ENCODE results near the gene TNK1. TPM values are rescaled to one million over a fixed set of nuclear protein-coding genes. Genes with fewer than 3 reads are reported as not detected.
A peak's percentile ranks its signal among the peaks of the same experiment; 100 is the strongest.

TNK1 gene
- total RNA-seq, 8 experiments from 2014 or later: 1.3 to 8.6 (median 2.4) TPM

DNA sequence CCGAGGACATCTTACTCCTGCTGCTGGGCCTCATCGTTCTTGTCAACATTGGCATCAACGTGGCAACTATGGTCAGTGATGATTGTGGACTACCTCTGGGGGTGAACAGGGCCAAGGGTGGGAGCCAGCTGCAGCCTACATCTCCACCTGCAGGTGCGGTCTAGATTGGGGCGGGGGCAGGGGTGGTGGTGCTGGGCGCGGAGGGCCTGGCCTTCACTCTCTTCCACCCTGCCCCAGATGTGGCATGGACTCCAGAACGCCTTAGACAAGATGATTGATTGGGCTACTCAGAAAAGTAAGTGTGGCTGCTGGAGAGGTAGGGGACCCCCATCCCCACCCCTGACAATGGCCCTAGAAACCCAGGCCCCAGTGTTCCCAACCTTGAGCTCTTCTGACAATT, 44.9 kb downstream of the TNK1 start:
- WGBS, 10 experiments: 80 to 100% (median 100%) methylated on average over 1 to 2 of the region's 8 CpGs; no CpG with 5 or more reads in 7 of the 10 experiments
- in situ Hi-C loops (cut with MboI; ENCODE audit: low pct_unique_long_range_greater_than_20kb in 2 of 9, low sequenced_read_pairs in 9 of 9, unreplicated experiment in 9 of 9): no loop called here
- Histone ChIP-seq H3K4me3 (no peak overlapping the region), H3K4me1 (replicated peaks in 1 of 2) (peaks cover under 1 to 10% of the 10 kb centered on the region in 2 donors), H3K27ac (no peak overlapping the region)
- no peak for ATAC-seq (replicated peaks in 6 of 8)

DNA sequence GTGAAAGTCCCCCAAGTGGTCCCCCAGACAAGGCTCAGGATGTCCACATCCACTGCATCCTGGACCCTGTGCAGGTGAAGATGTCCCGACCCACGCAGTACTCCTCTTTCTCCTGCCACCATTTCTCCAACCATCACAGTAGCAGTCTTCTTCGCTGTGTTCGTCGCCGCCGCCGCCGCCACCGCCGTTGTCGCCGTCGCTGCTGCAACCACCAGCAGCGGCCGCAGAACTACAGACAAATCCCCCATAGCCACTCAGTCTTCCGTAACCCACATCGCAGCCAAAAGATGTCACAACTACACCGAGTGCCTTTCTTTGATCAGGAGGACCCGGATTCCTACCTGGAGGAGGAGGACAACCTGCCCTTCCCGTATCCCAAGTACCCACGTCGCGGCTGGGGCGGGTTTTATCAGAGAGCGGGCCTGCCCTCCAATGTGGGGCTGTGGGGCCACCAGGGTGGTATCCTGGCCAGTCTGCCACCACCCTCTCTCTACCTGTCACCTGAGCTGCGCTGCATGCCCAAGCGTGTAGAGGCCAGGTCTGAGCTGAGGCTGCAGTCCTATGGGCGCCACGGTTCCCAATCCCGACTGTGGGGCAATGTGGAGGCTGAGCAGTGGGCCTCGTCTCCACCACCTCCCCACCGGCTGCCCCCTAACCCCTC, 45.4 kb downstream of the TNK1 start:
- in situ Hi-C loops (cut with MboI; ENCODE audit: low pct_unique_long_range_greater_than_20kb in 2 of 9, low sequenced_read_pairs in 9 of 9, unreplicated experiment in 9 of 9): no loop called here
- peaks cover 0 to 5% of the 10 kb centered on the region in 2 donors for H3K4me1 ChIP-seq (replicated peaks in 1 of 2)
- peak in 2 of 8 experiments; percentile 11 to 12 for ATAC-seq (replicated peaks in 6 of 8)
- WGBS, 10 experiments: 86 to 100% (median 93%) methylated on average over 6 to 16 of the region's 33 CpGs; no CpG with 5 or more reads in 6 of the 10 experiments
- H3K4me3 ChIP-seq: no peak overlapping the region
- no peak overlapping the region for H3K27ac ChIP-seq

DNA sequence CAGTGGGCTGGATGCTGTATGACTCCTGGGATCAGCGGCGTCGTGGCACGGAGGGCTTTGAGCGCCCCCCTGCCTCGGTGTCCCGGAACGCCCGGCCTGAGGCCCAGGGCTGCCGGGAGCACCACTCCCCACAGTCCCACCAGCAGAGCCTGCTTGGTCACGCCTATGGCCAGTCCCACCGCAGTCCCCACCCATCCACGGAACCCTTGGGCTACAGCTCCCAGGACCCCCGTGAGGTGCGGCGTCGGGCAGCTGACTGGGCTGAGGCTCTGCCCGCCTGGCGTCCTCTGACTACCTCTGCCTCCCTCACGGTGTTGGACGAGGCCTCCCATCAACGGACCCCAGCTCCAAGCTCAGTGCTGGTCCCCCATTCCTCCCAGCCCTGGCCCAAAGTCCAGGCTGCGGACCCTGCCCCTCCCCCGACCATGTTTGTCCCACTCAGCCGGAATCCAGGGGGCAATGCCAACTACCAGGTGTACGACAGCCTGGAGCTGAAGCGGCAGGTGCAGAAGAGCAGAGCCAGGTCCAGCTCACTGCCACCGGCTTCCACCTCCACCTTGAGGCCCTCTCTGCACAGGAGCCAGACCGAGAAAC, 46.1 kb downstream of the TNK1 start:
- no peak overlapping the region for H3K4me3 ChIP-seq
- H3K4me1 ChIP-seq (replicated peaks in 1 of 2): peaks cover 0 to 5% of the 10 kb centered on the region in 2 donors
- in situ Hi-C loops (cut with MboI; ENCODE audit: low pct_unique_long_range_greater_than_20kb in 2 of 9, low sequenced_read_pairs in 9 of 9, unreplicated experiment in 9 of 9): no loop called here
- WGBS, 10 experiments: 30 to 97% (median 89%) methylated on average over 1 to 5 of the region's 29 CpGs; no CpG with 5 or more reads in 5 of the 10 experiments
- no peak overlapping the region for H3K27ac ChIP-seq
- peak in 3 of 8 experiments; percentile 9 to 13 (median 12) for ATAC-seq (replicated peaks in 6 of 8)

DNA sequence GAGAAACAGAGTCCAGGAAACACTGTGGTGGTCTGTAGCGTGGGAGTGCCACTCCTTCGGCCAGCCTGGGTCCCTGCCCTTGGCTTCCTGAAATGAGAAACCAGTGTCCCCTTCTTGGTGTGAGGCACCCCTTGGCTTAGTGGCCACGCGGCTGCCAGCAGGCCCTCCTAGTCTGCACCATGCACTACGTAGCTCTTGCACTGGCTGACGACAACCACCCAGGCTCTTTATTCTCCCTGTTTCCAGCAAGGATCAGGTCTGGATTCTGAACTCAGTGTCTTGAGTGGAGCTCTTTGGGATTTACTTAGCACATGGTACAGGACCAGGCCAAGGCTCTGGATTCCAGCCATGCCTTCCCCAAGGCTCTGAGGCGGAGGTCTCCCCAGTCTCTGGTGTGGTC, 46.7 kb downstream of the TNK1 start:
- Histone ChIP-seq H3K27ac (no peak overlapping the region), H3K4me3 (no peak overlapping the region), H3K4me1 (replicated peaks in 1 of 2) (peaks cover 0 to 5% of the 10 kb centered on the region in 2 donors)
- in situ Hi-C loops (cut with MboI; ENCODE audit: low pct_unique_long_range_greater_than_20kb in 2 of 9, low sequenced_read_pairs in 9 of 9, unreplicated experiment in 9 of 9): no loop called here
- ATAC-seq (replicated peaks in 6 of 8): no peak
- WGBS, 10 experiments: 60 to 100% (median 81%) methylated on average over 1 to 3 of the region's 7 CpGs; no CpG with 5 or more reads in 6 of the 10 experiments

DNA sequence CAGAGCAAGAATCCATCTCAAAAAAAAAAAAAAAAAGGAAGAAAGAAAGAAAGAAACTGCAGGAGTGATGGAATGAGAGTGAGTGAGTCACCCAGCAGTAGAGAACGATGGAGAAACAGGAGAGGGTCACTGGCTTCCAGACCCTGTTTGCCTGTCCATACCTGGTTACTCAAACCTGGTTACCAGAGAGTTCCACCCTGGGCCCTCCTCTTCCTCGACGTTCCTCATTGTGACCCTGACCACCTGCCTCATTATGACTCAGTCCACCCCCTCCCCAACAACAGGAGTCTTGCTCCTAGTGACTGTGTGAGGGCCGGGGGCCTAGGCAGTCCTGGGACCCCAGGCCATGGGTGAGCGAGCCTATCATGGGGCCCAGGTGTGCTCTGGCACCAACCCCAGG, 47.7 kb downstream of the TNK1 start, which contains the start of gene SPEM3:
SPEM3 (plus strand) TSS at position 301 of the 400 bp plus-strand sequence; CDS start at position 347, 46 bp downstream.
- 17 to 67% (median 46%) methylated on average over 1 to 3 of the region's 5 CpGs; no CpG with 5 or more reads in 2 of the 10 experiments for WGBS, 10 experiments
- H3K4me3 ChIP-seq: no peak within 1 kb of the TSS
- H3K27ac ChIP-seq: no peak within 1 kb of the TSS
- in situ Hi-C loops (cut with MboI; ENCODE audit: low pct_unique_long_range_greater_than_20kb in 2 of 9, low sequenced_read_pairs in 9 of 9, unreplicated experiment in 9 of 9): no loop called here
- peaks cover 0 to 4% of the 10 kb centered on the region in 2 donors for H3K4me1 ChIP-seq (replicated peaks in 1 of 2)
- ATAC-seq (replicated peaks in 6 of 8): no peak

DNA sequence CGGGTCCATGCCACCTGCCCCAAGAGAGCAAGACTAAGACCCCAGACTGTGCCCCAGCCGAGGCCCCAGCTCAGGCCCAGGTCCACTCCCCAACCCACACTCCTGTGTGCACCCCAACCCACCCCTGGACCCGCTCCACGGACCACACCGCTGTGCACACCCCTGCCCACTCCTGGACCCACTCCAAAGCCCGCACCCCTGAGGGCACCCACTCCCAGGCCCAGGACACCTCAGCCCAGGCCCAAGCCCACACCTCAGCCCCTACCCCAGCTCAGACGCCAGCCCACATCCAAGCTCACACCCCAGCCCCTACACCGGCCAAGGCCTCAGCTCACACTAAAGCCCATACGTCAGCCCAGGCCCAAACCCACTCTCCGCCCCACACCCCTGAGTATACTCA, 48.8 kb downstream of the TNK1 start:
- WGBS, 10 experiments: no CpG with 5 or more reads among the region's 10 CpGs
- Histone ChIP-seq H3K4me1 (replicated peaks in 1 of 2) (no peaks in the 10 kb centered on the region), H3K27ac (no peak overlapping the region), H3K4me3 (no peak overlapping the region)
- ATAC-seq (replicated peaks in 6 of 8): peak in 4 of 8 experiments; percentile 7 to 32 (median 23)
- in situ Hi-C loops (cut with MboI; ENCODE audit: low pct_unique_long_range_greater_than_20kb in 2 of 9, low sequenced_read_pairs in 9 of 9, unreplicated experiment in 9 of 9): no loop called here

DNA sequence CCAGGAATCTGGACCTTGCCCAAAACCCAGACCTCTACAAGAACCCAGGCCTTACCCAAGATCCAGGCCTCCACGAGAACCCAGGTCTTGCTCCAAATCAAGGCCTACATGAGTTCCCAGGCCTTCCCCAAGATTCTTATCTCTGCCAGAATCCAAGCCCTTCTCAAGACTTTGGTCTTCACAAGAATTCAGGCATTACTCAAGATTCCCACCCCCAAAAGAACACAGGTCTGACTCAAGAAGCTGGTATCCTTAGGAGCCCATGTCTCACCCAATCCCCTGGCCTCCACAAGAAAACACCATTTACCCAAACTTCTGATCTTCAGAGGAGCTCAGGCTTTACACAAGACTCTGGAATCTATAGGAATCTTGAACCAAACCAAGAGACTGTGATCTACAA, 50.3 kb downstream of the TNK1 start:
- WGBS, 10 experiments: 0 to 40% (median 33%) methylated on average over 1 of the region's 1 CpG; no CpG with 5 or more reads in 7 of the 10 experiments
- Histone ChIP-seq H3K4me3 (no peak overlapping the region), H3K27ac (no peak overlapping the region), H3K4me1 (replicated peaks in 1 of 2) (peaks cover 6 to 8% of the 10 kb centered on the region in 2 donors)
- no peak for ATAC-seq (replicated peaks in 6 of 8)
- in situ Hi-C loops (cut with MboI; ENCODE audit: low pct_unique_long_range_greater_than_20kb in 2 of 9, low sequenced_read_pairs in 9 of 9, unreplicated experiment in 9 of 9): no loop called here

DNA sequence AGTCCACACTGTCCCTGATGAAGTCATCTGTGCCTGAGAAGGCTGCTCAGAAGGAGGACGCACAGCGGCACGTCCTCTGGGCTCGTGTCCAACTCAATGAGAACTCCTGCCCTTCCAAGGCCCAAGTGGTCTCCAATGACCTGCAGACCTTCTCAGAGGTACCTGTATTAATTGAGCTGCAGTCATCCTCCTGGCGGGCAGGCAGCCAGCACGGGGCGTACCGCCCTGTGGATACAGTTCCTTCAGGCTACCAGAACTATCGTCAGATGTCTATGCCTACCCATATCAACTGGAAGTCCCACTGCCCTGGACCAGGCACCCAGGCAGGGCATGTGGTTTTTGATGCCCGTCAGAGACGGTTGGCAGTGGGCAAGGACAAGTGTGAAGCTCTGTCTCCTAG, 51.4 kb downstream of the TNK1 start:
- Histone ChIP-seq H3K4me3 (no peak overlapping the region), H3K27ac (no peak overlapping the region), H3K4me1 (replicated peaks in 1 of 2) (peaks cover 10 to 12% of the 10 kb centered on the region in 2 donors)
- in situ Hi-C loops (cut with MboI; ENCODE audit: low pct_unique_long_range_greater_than_20kb in 2 of 9, low sequenced_read_pairs in 9 of 9, unreplicated experiment in 9 of 9): no loop called here
- WGBS, 10 experiments: 14 to 95% (median 88%) methylated on average over 1 to 10 of the region's 11 CpGs; no CpG with 5 or more reads in 3 of the 10 experiments
- no peak for ATAC-seq (replicated peaks in 6 of 8)

DNA sequence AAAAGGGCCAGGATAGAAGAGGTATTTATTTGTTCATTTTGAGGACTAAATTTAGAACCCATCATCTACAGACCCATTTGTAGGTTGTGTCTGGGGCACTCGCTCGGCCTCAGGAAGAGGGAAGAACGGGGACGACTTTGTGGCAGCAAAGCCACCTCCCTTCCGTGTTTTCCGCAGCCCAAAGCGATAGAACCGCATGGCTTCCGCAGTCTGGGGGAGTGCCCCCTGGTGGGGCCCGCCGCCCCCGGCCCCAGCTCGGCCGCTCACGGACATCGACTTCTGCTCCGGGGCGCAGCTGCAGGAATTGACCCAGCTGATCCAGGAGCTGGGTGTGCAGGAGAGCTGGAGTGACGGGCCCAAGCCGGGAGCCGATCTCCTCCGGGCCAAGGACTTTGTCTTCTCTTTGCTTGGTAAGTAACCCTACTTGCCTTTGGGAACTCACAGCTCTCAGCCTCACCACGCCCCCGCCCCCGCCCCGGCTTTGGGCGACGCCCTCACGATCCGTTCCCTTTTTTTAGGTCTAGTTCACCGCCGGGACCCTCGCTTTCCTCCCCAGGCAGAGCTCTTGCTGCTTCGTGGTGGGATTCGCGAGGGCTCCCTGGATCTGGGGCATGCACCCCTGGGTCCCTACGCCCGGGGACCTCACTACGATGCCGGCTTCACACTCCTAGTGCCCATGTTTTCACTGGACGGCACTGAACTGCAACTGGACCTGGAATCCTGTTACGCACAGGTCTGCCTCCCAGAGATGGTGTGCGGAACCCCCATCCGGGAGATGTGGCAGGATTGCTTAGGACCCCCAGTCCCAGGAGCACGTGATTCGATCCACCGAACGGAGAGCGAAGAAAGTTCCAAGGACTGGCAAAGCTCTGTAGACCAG, 55.0 kb downstream of the TNK1 start:
- 0 to 60% (median 12%) methylated on average over 1 to 11 of the region's 49 CpGs; no CpG with 5 or more reads in 6 of the 10 experiments for WGBS, 10 experiments
- ATAC-seq (replicated peaks in 6 of 8): peak in 2 of 8 experiments; percentile 3 to 4
- H3K27ac ChIP-seq: no peak overlapping the region

DNA sequence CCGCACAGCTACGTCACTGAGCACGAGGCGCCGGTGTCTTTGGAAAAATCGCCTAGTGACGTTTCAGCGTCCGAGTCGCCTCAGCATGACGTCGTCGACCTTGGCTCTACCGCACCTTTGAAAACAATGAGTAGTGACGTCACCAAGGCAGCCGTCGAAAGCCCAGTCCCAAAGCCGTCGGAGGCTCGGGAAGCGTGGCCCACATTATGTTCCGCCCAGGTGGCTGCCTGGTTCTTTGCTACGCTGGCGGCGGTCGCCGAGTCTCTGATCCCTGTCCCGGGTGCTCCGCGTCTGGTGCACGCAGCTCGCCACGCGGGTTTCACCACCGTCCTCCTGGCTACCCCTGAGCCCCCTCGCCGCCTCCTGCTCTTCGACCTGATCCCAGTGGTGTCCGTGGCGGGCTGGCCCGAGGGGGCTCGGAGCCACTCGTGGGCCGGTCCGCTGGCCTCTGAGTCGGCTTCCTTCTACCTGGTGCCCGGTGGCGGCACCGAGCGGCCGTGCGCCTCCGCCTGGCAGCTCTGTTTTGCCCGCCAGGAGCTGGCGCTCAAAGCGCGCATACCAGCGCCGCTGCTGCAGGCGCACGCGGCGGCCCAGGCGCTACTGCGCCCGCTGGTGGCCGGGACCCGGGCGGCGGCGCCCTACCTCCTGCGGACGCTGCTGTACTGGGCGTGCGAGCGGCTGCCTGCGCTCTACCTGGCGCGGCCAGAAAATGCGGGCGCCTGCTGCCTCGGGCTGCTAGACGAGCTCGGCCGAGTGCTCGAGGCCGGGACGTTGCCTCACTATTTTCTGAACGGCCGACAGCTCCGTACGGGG, 55.9 kb downstream of the TNK1 start:
- in situ Hi-C loops (cut with MboI; ENCODE audit: low pct_unique_long_range_greater_than_20kb in 2 of 9, low sequenced_read_pairs in 9 of 9, unreplicated experiment in 9 of 9): no loop called here
- H3K4me3 ChIP-seq: peak overlapping the region; percentile 9 to 60 (median 55)
- no peak overlapping the region for H3K27ac ChIP-seq
- 0 to 40% (median 18%) methylated on average over 1 to 11 of the region's 92 CpGs; no CpG with 5 or more reads in 5 of the 10 experiments for WGBS, 10 experiments
- ATAC-seq (replicated peaks in 6 of 8): peak; percentile 51 to 82 (median 58)
- peaks cover 25 to 34% of the 10 kb centered on the region in 2 donors for H3K4me1 ChIP-seq (replicated peaks in 1 of 2)

More for the DNA sequence above, 55.0 kb downstream of the TNK1 start:
- Histone ChIP-seq H3K4me1 (replicated peaks in 1 of 2) (peaks cover 18 to 27% of the 10 kb centered on the region in 2 donors), H3K4me3 (peak overlapping the region in 4 of 5 donors; percentile 6 to 60 (median 44))
- in situ Hi-C loops (cut with MboI; ENCODE audit: low pct_unique_long_range_greater_than_20kb in 2 of 9, low sequenced_read_pairs in 9 of 9, unreplicated experiment in 9 of 9): no loop called here

DNA sequence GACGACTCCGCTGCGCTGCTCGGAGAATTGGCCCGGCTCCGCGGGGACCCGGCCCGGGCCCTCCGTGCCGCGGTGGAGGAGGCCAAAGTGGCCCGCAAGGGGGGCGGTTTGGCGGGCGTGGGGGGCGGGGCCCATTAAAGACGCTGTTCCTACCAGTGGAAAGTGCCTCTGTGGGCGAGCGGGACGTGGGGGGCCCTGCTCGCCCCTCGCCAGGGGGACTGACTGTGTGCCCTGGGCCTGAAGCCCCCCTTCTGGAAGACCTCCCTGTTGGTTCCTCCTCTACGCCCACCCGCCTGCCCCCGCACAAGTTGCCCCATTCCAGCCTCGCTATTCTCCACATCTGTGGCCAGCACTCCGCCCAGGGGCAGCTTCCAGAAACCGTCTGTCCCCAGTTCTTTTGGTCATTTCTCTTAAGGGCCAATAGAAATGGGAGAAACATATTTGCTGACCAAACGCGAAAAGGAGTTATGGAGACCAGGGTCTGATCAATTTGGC, 56.5 kb downstream of the TNK1 start:
- H3K4me1 ChIP-seq (replicated peaks in 1 of 2): peaks cover 25 to 34% of the 10 kb centered on the region in 2 donors

More for the DNA sequence above, 56.5 kb downstream of the TNK1 start:
- in situ Hi-C loops (cut with MboI; ENCODE audit: low pct_unique_long_range_greater_than_20kb in 2 of 9, low sequenced_read_pairs in 9 of 9, unreplicated experiment in 9 of 9): no loop called here
- whole genome bisulfite sequencing, 10 experiments: 33 to 100% (median 45%) methylated on average over 1 to 3 of the region's 31 CpGs; no CpG with 5 or more reads in 6 of the 10 experiments
- Histone ChIP-seq H3K27ac (no peak overlapping the region), H3K4me3 (peak overlapping the region; percentile 9 to 60 (median 55))
- no peak for ATAC-seq (replicated peaks in 6 of 8)
